Right lung (tissue), 5 donors: Measurements from ENCODE around the gene PADI4. TPM values are rescaled to one million over a fixed set of nuclear protein-coding genes. Genes with fewer than 3 reads are reported as not detected.

Source experiments
- DNase-seq, 2 donors: peaks; one replicate each; pipeline ENCODE4 v3.0.0-alpha.2; 2013
- polyA plus RNA-seq, 5 donors: library from polyadenylated mRNA; unstranded; fragments of 120-200 nt; gene quantifications; one replicate each; pipeline versions ENCODE4 v1.2.1 to v1.2.3, GENCODE V29; 2013; ENCODE audit warnings: inconsistent platforms in 1 of 5, low replicate concordance in 1 of 5; ENCODE audit not compliant: insufficient read length in 5 of 5, insufficient read depth in 1 of 5

PADI4 gene
- polyA plus RNA-seq, 5 donors = 1.0 to 3.3 (median 1.4) TPM

DNA sequence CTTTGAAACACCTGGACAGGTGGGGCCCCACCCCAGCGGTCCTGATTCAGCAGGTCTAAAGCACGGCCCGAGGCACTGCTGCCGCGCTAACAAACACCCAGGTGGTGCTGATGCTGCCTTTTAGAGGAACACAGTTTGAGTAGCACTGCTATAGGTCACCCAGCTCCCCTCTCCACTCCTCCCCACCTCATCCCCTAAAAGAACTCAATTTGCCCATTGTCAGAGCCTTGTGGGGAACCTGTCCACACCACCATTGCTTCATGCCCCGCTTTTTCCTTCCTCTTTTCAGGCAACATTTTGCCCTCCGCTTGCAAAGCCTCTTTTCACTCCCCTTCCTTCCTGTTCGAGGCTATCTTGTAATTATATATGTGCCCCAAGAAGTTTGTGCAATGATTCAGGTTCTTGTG, 26.2 kb upstream of the PADI4 start:
- no peak for DNase-seq

DNA sequence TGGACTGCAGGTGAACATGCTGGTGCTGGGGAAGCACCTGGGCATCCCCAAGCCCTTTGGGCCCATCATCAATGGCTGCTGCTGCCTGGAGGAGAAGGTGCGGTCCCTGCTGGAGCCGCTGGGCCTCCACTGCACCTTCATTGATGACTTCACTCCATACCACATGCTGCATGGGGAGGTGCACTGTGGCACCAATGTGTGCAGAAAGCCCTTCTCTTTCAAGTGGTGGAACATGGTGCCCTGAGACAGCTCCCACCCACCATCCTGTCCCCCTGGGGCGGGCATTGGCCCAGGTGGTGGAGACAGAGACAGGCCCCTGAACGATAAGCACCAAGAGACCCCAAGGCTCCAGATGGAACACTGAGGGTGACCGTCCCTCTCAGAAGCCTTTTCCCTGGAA, 25.2 kb upstream of the PADI4 start:
- no peak for DNase-seq

DNA sequence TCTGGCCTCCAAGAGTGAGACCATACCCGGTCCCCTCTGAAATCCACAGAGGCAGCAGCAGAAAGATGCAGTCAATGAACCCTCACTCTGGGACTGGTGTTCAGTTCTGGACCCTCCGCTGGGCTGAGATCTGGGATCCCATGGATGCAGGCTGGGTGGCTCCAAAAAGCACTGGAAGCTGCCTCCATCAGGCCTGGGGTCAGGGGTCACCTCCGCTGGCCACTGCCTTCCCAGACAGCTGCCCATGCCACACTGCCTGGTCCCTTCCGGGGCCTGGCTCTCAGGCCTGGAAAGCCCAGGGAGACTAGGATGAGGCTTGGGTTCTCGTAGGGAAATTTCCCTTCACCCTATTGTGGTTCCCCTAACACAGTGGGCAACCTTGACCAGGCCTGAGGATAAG, 21.4 kb upstream of the PADI4 start:
- no peak for DNase-seq

DNA sequence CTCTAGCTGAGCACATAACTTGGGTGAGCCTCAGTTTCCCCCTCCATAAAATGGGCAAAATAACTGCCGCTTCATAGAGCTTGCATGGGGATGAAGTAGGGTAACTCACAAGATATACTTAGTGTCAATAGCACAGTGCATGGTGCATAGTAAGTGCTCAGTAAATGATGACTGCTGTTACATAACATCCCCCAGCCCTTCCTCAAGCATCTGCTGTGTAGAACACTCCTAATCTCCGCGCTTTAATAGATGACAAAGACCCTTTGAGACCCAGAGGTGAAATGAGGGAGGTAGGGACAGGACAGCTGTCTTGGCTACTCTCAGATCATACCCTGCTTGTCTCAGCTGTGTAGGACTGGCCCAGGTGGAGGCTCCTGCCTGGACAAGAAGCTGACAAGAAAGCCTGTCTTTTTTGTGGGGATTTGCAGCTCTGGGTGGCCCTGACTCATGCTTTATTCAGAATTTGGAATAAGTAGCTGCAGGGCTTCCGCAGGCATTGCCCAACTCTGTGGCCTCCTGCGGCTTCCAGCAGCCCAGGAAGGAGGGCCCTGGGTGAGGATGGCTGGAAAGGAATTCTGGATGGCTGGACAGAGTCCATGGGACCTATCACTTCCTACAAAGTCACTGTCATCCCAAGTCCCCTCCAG, 20.7 kb upstream of the PADI4 start:
- no peak for DNase-seq

DNA sequence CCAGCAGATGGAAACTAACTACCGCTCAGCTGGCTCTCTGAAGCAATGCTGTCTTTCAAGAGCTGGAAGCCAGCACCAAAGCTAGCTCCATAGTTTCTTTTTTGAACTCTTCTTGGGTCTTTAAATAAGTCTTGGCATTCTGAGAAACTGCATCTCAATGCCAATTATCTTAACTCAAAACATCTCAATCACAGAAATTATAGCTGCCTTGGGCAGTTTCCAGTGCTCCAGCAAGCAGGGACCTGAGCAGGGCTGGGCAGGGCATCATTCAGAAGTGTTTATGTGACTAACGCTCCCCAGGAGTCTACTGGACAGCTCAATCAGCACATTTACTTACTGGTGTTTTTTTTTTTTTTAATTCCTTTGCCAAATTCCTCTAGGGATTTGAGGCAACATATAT, 18.3 kb upstream of the PADI4 start:
- DNase-seq = no peak

DNA sequence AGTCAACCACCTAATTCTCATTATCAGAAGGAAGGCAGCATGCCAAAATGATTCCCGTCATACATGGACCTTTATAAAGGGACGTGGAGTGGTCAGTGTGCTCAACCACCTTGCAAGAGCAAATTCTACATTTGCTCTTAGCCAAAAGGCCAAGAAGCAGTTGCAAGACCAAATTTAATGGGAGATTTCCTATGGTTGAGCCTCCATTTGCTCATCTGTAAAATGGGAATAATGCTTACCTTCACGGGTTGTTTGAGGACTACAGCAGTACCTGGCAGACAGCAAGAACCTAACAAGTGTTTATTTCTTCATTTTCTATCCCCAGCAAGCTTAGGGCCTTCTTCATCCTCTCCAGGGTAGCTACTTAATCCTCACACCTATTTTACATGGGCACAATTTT, 17.4 kb upstream of the PADI4 start:
- no peak for DNase-seq

DNA sequence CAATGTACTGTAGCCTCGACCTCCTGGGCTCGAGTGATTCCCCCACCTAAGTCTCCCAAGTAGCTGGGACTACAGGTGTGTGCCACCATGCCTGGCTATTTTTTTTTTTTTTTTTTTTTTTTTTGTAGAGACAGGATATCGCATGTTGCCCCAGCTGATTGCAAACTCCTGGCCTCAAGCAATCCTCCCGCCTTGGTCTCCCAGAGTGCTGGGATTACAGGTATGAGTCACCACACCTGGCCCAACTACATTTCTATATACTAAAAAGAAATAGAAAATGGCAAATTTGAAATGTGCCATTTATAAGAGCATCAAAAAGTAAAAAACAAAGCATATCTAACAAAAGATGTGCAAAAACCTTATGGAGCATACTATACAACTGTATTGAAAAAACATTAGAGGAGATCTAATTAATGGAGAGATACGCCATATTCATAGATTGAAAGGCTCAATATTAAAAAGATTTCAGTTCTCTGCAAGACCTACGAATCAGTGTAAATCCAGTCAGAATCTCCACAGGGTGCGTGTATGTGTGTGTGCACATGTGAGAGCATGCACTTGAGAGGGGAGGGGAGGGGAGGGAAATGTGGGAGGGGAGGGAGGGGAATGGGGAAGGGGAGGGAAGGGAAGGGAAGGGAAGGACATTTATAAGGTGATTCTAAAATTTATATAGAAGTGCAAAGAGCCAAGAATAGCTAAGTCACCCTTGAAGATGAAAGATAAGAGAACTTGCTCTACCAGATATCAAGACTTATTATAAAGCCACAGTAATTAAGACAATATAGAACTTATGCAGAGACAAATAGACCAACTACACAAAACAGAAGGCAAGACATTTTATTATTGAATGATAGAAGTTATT, 15.5 kb upstream of the PADI4 start:
- DNase-seq = no peak

DNA sequence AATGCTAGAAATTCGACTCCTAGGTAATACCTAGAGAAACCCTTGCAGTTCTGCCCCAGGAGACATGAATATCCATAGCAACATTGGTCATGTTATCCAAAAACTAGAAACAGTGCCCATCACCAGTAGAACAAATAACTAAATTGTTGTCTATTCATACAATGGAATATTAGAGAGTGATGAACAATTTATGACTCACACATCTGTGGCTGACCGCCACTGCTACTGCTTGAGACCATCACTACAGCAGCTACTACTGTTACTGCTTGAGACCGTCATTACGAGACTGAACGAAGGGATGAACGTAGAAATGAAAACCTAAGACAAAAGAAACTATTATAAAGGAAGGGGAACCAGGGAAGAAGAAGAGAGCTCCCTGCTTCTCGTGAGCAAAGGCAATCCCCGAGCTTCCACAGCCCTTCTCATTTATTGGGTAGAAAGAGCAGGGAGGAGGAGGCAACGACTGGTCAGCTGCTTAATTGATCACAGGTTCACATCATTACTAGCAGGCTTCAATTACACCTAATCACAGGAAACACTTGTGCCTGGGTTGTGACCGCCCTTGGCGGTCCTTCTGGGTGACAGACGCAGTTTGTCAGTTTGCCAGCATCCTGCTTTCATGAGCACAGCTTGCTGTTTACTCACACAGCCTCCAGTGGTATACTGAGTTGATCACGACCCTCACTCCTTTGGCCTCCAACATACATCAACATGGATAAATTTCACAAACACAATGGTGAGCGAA, 14.1 kb upstream of the PADI4 start:
- no peak for DNase-seq

DNA sequence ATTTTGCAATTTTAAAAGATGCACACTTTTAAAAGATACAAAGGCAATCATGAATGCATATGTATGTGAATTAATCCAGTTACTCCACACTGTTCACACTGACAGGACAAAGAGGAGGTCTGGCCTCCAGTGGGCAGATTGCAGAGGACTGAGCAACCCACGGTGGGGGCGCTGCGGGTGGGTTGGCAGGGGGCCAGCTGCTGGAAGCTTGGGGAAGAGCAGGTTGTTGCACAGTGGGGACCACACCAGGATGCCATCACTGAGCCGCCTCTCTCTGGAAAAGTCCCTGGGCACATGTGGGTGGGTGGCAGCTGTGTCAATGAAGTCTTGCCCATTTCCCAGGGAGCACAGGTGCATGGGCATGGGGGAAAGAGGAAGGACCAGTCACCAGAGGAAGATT, 12.7 kb upstream of the PADI4 start:
- DNase-seq = no peak

DNA sequence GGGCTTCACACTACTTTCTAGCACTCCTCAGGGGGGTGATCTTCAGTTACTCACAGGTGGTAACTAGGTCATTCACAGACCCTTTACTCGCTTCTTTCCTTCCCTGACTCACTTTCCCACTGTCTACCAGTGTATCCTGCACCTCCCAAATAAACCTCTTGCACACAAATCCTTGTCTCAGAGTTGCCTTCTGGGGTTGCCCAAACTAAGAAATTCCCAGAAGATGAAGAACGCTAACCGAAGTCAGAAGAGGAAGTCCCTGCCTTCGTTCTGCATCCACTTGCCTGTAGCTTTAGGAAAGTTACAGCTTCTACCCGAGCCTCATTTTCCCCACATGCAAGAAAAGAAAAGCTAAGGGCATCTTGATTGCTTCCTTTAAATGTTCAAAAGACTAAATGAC, 11.9 kb upstream of the PADI4 start:
- no peak for DNase-seq

DNA sequence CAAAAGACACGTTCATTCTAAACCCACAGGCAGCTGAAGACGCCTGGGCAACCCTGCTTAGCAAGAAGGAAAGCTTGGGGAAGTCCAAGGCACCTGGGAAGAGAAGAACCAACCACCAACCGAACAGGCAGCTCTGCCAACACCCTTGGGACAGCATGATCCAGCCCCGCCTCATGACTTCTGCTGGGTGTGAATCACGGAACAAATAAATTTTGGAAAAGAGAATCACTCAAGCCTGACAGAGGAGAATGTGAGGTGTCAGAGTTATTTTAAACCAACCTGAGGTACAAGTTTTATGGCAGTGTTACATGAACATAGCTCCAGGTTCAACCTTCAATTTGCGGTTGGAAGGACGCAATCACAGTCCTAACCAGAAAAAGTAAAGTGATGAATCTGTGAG, 10.0 kb upstream of the PADI4 start:
- DNase-seq = no peak

DNA sequence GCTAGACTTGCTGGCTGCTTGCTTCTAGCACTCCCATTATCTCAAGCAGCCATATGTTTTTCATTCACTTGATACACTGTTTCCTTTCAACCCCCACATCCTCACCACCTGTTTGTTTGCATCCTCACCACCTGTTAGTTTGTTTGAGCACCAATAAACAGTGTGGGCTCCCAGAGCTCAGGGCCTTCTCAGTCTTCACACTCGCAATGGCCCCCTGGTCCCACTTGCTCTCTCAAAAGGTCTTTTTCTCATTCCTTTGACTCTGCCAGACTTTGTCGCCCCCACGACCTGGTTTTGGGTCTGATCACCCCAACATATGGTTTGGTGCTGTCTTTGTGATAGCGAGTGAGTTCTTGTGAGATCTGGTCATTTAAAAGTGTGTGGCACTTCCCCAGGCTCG, 6.2 kb upstream of the PADI4 start:
- DNase-seq = no peak

DNA sequence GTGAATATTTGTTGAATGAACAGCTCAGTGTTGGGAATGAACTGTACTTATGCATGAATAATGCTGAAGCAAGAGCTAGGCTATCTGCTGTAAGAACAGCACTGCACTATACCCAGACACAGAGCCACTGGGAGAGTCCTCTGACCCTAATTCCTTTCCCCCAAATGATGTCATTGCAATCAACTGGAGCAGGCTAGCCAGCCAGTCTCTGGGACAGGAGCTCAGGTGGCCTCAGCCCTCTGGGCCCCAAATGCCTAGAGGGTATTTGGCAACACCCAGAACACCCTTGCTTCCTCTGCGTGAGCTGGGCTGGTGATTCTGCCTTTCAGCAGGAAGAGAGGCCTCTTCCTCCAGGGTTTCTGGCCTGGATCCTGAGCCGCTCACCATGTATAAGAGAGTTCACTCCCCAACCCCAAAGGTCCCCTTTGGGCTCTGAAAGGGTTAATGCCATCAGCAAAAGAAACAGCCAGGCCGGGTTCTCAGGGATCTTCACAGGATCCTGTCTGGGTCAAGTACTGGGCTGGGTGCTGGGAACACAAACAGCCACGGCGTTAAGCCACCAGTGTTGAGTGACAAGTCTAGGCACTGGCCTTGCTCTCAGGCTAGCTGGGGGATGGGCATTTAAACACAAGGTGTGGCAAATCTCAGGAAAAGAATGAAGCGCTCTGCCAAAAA, 3.7 kb upstream of the PADI4 start:
- DNase-seq = no peak

DNA sequence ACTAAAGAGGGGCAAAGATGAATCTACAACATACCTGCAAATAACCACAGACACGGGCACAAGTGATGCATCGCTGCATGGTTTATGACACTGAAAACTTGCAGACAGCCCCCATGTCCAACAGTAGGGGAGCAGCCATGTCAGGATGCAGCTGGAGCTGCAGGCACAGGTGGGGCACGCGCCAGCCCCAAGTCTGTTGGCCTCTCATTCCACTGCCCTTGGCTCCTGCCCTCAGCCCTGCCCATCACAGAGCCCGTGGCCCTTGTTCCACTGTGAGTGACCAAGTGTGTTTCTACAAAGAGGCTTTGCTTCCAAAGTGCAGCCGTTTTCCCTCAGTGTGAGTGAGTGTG, 3.2 kb upstream of the PADI4 start:
- no peak for DNase-seq

DNA sequence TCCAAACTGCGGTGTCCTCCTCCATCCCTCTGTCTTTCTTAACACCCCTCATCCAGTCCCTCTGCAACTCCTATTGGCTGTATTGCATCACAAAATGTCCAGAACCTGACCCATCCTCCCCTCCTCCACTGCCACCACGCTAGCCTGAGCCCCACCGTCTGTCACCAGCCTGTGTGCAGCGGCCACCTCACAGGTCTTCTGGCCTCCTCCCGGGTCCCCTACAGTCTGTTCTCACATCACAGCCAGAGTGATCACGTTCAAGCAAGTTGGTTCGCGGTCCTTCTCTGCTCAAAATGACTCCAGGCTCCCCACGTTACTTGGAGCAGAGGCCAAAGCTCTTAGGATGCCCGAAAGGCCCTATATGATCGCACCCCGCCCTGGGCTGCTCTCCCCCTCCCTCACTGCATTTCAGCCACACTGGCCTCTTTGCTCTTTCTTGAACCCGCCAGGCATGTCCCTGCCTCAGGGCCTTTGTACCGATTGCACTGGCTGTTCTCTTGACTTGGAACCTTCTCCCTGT, 2.4 kb upstream of the PADI4 start:
- no peak for DNase-seq

DNA sequence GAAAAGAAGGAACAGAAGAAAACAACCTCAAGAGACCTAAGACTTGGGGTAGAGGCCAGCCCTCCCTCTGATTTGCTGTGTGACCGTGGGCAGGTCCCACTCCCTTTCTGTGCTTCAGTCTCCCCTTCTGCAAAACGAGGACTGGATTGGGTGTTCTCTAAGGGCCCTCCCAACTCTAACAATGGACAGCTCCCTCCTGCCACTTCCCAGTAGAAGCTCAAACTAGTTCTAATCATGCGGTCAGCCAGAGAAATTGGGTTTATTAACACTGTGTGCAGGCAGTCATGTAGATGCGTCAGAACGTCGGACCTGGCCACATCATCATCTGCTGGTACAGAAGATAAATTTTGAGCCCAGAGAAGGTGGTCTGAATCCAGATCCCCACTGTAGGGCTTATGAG, 1.6 kb upstream of the PADI4 start:
- DNase-seq = no peak

DNA sequence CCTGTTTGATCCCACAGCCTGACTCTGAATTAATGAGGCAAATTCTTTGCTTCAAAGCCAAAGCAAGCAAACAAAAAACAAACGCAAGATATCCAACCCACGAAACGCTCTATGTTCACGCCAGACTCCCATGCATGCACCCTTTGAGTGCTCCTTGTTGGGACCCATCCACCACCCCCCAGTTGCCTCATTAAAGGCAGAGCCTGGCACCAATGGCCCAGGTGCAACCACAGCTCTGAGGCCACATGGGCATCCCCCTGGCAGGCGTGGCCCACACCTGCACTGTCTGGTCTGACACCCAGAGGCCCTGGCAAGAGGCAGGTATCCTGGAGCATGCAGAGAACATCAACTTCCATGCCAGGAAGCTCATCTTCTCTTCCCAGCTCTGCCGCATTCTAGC, 1.1 kb upstream of the PADI4 start:
- no peak for DNase-seq

DNA sequence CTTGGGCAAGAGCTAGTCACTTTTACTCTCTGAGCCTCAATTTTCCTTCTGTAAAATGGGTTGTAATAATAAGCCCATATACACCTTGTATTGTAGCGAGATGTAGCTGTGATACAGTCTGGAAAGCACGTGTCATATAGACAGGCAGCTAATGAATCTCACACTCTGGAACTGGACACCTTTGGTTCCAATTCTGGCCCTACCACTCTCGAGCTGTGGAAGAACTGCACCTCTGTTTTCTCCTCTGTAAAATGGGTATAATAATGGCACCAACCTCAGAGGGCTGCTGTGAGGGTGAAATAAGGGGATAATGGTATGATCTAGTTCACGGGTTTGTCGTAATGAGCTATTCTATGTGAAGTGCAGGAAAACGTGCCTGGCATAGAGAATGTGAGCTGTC, 668 bp upstream of the PADI4 start:
- DNase-seq = no peak

DNA sequence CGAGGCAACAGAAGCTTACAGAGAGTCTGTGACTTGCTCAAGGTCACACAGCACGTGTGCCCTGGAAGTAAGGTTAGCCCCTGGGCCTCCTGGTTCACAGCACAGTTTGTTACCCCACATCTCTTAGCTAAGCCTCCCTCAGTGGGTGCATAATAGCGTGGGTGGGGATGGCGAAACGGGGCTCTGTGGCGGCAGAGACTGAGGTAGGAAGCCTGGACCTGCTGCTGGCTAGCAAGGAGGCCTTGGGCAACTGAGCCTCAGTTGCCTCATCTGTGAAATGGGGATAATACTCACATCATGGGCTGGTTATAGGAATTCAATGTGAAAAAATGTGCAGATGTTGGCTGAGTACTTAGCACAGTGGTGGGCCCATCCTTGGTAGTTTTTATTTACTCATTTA, 596 bp downstream of the PADI4 start:
- DNase-seq = no peak

DNA sequence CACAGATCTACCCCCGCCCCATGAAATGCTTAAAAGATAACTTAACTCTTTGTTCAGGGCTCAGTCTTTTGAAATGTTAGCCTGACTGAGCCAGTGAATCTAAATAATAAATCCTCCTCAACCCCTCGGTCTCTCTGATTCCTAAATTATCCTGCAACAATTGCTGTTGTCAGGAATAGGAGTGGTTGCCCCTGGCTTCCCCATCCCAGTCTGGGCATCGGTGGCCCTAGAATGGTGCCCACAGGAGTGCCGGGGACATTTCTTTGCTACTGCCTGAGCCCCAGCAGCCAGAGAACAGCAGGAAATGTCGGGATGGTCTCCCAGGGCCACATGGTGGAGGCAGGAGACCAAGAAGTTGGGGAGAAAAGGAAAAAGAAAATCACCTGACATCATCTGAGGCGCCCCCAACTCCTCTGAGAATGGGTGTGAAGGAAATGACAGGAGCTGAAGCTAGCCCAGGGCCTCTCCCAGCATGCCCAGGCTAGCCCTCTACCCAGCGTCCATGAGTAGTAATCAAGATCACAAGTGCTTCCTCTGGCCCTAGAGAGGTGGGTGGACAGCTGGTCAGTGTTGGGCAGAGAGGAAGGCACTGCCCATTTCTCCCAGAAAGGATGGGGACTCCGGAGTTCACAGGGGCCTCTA, 1.6 kb downstream of the PADI4 start:
- no peak for DNase-seq

DNA sequence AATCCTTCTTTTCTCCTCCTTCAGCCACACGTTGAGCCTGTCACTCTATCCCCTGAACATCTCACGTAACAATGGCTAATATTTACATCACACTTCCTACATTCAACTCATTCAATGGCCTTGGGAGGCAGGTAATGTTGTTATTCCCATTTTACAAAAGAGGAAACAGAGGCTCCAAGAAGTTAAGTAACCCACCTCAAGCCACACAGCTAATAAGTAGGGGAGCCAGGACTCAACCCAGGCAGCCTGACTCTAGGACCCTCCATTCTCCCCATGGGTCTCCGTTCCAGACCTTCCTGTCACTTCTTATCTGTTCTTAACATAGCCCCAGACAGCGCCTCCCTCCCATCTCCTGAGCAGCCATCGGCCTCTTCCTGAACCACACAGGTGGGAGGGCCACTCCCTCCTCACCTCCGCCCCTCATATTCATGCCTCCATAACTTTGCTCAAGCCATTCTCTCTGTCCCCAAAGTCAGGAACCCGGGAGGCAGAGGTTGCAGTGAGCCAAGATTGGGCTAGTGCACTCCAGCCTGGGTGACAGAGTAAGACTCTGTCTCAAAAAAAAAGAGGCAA, 2.2 kb downstream of the PADI4 start:
- DNase-seq = no peak
